ENCODE measurements around the gene TLN1. TPM values are rescaled to one million over a fixed set of nuclear protein-coding genes. Genes with fewer than 3 reads are reported as not detected.

TLN1 gene
- total and polyA plus RNA-seq, 5 donors from 2014 or later, result 33.7 to 277 (median 35.9) TPM

DNA sequence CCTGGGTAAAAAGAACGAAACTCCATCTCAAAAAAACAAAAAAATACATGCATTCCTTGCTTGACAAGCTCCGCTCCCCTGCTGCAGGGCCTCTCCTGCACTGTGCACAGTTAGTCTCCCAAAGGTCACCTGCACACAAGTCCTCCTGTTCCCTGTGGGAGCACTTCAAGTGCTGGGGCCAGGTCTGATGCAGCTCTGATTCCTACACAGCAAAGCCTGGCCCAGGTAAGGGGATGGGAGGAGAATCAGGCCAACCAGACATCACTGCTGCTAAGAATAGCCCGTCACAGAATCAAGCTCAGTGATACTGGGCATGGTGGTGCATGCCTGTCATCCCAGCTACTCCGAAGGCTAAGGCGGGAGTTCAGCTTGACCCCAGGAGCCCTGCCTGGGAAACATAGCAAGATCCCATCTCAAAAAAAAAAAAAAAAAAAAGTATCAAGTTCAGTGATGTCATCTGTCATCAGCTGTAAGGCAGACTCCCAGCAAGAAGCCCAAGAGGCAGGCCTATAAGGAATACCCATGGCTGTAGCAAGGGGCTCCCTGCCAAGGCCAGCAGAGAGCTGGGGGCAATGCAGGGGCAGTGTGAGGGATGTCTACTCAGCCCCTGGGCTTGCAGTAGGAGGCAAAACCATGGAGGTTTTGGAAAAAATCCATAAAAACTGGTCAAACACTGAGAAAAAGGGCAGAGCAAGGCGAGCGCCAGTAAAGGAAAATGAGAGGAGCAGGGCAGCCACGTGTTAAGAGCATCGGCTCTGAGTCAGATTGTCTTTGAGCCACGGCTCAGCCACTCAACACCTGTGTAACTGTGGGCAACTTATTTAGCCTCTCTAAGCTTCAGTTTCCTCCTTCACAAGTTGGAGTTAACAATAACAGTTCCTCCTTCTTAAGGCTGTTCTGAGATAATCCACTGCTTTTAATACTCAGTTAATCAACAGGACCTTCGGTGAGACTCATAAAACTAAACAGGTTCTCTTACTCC is 45.5 kb downstream of the TLN1 start:
- Mint-ChIP-seq H3K27me3 (no peaks in the 10 kb centered on the region), H3K9me3 (no peaks in the 10 kb centered on the region), H3K36me3 (no peaks in the 10 kb centered on the region), H3K27ac (no peak overlapping the region), H3K4me3 (peak overlapping the region in 1 of 4 donors; percentile 15), H3K4me1 (peaks cover 2 to 19% (median 7%) of the 10 kb centered on the region in 4 donors)
- Histone ChIP-seq H3K27ac (ENCODE audit: insufficient read depth, low read length, poor library complexity, severe bottlenecking) (no peak overlapping the region), H3K36me3 (ENCODE audit: control insufficient read depth, insufficient read depth, low read length) (no peaks in the 10 kb centered on the region), H3K4me1 (ENCODE audit: control insufficient read depth, insufficient read depth, low read length, poor library complexity, severe bottlenecking) (peaks cover 15% of the 10 kb centered on the region), H3K9me3 (ENCODE audit: control insufficient read depth in 2 of 2, low read length in 2 of 2) (no peaks in the 10 kb centered on the region), H3K4me3 (ENCODE audit: low read depth, low read length) (no peak overlapping the region), H3K27me3 (ENCODE audit: control insufficient read depth, insufficient read depth, low read length) (no peaks in the 10 kb centered on the region)
- no peak for ATAC-seq (ENCODE audit: low read depth in 2 of 2)
- no peak for DNase-seq

DNA sequence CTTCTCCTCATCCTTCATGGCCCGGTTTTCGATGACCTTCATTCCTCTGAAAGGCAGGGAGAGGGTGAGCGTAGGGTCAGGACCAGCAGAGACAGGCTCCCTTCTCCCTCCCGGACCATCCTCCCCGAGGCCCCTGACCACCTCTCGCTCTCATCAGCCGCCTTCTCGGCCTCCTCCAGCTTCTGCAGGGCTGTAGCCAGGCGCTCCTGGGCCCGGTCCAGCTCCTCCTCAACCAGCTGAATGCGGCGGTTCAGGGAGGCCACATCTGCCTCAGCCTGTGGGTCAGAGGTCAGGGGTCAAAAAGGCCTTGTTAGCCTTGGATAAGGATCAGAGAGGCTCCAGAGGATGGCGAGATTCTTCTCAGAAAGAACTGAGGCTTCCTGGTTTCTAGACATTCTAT is 46.5 kb downstream of the TLN1 start:
- DNase-seq, result no peak
- Histone ChIP-seq H3K36me3 (ENCODE audit: control insufficient read depth, insufficient read depth, low read length) (no peaks in the 10 kb centered on the region), H3K4me1 (ENCODE audit: control insufficient read depth, insufficient read depth, low read length, poor library complexity, severe bottlenecking) (peaks cover 6% of the 10 kb centered on the region), H3K27me3 (ENCODE audit: control insufficient read depth, insufficient read depth, low read length) (no peaks in the 10 kb centered on the region), H3K4me3 (ENCODE audit: low read depth, low read length) (no peak overlapping the region), H3K9me3 (ENCODE audit: control insufficient read depth in 2 of 2, low read length in 2 of 2) (no peaks in the 10 kb centered on the region), H3K27ac (ENCODE audit: insufficient read depth, low read length, poor library complexity, severe bottlenecking) (no peak overlapping the region)
- no peaks in the 10 kb centered on the region for H3K36me3 Mint-ChIP-seq
- H3K4me1 Mint-ChIP-seq, result peaks cover 0 to 13% (median 6%) of the 10 kb centered on the region in 4 donors
- H3K27me3 Mint-ChIP-seq, result no peaks in the 10 kb centered on the region
- no peak for ATAC-seq (ENCODE audit: low read depth in 2 of 2)
- H3K9me3 Mint-ChIP-seq, result no peaks in the 10 kb centered on the region
- no peak overlapping the region for H3K27ac Mint-ChIP-seq
- no peak overlapping the region for H3K4me3 Mint-ChIP-seq

DNA sequence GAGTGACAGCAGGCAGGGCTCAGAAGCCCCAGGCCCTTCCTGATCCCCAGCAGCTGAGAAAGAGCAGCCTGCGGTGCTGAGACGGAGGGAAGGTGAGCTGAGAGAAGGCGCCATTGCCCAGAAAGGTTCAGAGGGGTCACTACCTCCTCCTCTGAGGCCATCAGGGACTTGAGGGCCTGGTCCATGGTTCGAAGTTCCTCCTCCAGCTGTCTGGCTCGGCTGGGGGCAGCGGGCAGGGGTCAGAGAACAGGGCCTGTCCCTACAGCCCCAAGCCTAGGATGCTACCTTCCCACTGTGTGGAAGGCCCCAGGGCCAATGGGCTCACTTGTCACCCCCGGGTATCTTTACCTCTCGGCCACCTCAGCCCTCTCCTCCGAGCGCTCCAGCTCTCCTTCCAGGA is 47.1 kb downstream of the TLN1 start:
- Mint-ChIP-seq H3K27ac (no peak overlapping the region), H3K27me3 (no peaks in the 10 kb centered on the region)
- DNase-seq, result no peak

DNA sequence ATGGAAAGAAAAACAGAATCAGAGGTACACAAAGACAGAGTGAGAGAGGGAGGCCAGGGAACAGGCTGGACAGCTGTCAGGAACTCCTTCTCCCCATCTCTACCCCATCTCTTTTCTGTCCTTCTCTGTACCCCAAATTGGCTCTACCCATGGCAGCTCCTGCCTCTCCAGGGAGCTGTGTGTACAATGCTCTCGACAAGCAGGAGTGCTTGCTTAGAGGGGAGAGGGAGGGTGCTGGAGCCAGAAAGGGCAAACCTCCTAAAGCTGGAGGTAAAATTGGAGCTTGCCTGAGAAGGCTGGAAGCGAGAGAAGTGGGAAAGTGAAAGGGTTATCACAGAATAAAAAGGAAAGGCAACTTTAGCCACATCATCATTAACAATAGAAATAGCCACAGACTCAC is 48.7 kb downstream of the TLN1 start:
- ATAC-seq (ENCODE audit: low read depth in 2 of 2) (no peak), DNase-seq (no peak)
- Mint-ChIP-seq H3K4me1 (peaks cover 0 to 5% (median under 1%) of the 10 kb centered on the region in 4 donors), H3K27me3 (no peaks in the 10 kb centered on the region), H3K36me3 (no peaks in the 10 kb centered on the region), H3K4me3 (no peak overlapping the region), H3K9me3 (no peaks in the 10 kb centered on the region), H3K27ac (peak overlapping the region in 1 of 3 donors; percentile 25)
- Histone ChIP-seq H3K4me3 (ENCODE audit: low read depth, low read length) (no peak overlapping the region), H3K36me3 (ENCODE audit: control insufficient read depth, insufficient read depth, low read length) (no peaks in the 10 kb centered on the region), H3K27me3 (ENCODE audit: control insufficient read depth, insufficient read depth, low read length) (no peaks in the 10 kb centered on the region), H3K27ac (ENCODE audit: insufficient read depth, low read length, poor library complexity, severe bottlenecking) (no peak overlapping the region), H3K4me1 (ENCODE audit: control insufficient read depth, insufficient read depth, low read length, poor library complexity, severe bottlenecking) (no peaks in the 10 kb centered on the region), H3K9me3 (ENCODE audit: control insufficient read depth in 2 of 2, low read length in 2 of 2) (no peaks in the 10 kb centered on the region)

More for the DNA sequence above, 47.1 kb downstream of the TLN1 start:
- Histone ChIP-seq H3K27ac (ENCODE audit: insufficient read depth, low read length, poor library complexity, severe bottlenecking) (no peak overlapping the region), H3K4me3 (ENCODE audit: low read depth, low read length) (no peak overlapping the region), H3K9me3 (ENCODE audit: control insufficient read depth in 2 of 2, low read length in 2 of 2) (no peaks in the 10 kb centered on the region), H3K27me3 (ENCODE audit: control insufficient read depth, insufficient read depth, low read length) (no peaks in the 10 kb centered on the region), H3K4me1 (ENCODE audit: control insufficient read depth, insufficient read depth, low read length, poor library complexity, severe bottlenecking) (peaks cover 2% of the 10 kb centered on the region), H3K36me3 (ENCODE audit: control insufficient read depth, insufficient read depth, low read length) (no peaks in the 10 kb centered on the region)
- Mint-ChIP-seq H3K36me3 (no peaks in the 10 kb centered on the region), H3K9me3 (no peaks in the 10 kb centered on the region), H3K4me3 (no peak overlapping the region), H3K4me1 (peaks cover 0 to 13% (median 6%) of the 10 kb centered on the region in 4 donors)
- ATAC-seq (ENCODE audit: low read depth in 2 of 2), result no peak

DNA sequence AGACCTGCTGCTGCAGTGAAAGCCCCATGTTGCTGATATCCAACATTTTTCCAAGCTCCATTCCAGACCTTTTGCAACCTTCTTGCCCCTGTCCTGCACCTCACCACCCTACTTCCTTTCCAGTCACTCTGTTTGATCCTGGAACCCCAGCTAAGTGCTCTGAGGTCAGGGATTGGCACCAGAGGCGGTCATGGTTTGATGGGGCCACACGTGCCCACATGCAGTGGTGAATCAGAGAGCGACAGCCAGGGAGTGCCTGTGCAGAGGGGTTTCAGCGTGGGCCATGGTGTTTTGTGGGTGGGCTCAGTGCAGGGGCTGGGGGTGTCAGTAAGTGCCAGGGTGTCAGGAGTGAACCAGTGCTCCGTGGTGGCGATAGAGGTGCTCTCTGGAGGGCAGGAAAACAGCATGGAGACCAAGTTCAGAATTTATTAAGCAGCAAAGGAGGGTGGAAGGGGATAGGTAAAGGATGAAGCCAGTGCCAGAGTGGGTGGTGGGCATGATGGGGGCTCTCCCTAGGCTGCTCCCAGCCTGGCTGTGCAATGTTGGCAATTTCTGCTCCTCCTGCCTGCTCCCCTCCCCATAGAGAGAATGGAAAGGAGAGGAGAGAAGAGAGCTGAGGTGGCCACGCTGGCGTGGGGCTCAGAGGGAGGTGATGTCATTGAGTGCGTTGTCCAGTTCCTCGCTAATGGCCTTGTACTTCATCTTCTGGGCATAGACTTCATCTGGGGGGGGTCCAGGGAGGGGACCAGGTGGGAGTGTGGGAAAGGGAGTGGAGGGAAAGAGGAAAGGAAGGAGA is 49.3 kb downstream of the TLN1 start:
- DNase-seq (no peak), ATAC-seq (ENCODE audit: low read depth in 2 of 2) (no peak)
- peaks cover 0 to 3% (median under 1%) of the 10 kb centered on the region in 4 donors for H3K4me1 Mint-ChIP-seq
- Histone ChIP-seq H3K4me1 (ENCODE audit: control insufficient read depth, insufficient read depth, low read length, poor library complexity, severe bottlenecking) (no peaks in the 10 kb centered on the region), H3K9me3 (ENCODE audit: control insufficient read depth in 2 of 2, low read length in 2 of 2) (no peaks in the 10 kb centered on the region), H3K36me3 (ENCODE audit: control insufficient read depth, insufficient read depth, low read length) (no peaks in the 10 kb centered on the region), H3K4me3 (ENCODE audit: low read depth, low read length) (no peak overlapping the region), H3K27me3 (ENCODE audit: control insufficient read depth, insufficient read depth, low read length) (no peaks in the 10 kb centered on the region), H3K27ac (ENCODE audit: insufficient read depth, low read length, poor library complexity, severe bottlenecking) (no peak overlapping the region)
- no peaks in the 10 kb centered on the region for H3K27me3 Mint-ChIP-seq
- no peaks in the 10 kb centered on the region for H3K9me3 Mint-ChIP-seq
- H3K4me3 Mint-ChIP-seq, result peak overlapping the region in 1 of 4 donors; percentile 70
- peak overlapping the region in 2 of 3 donors; percentile 25 to 82 for H3K27ac Mint-ChIP-seq
- no peaks in the 10 kb centered on the region for H3K36me3 Mint-ChIP-seq

DNA sequence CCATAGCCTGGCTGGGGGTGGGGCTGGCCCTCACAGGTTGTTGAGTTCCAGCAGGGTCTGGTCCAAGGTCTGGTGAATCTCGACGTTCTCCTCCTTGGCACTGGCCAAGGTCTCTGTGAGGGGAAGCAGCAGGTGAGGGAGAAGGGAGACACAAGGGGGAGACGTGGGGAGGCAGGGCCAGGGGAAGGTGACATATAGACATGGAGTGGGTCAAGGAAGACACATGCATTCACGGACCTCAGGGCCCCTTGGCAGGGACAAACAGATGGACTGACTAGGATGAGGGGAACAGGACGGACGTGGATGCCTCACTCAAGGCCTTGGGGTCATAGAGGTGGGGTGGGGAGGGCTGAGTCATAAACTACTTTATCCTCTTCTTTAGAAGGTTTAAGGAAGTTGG is 49.9 kb downstream of the TLN1 start:
- DNase-seq, result no peak
- no peak for ATAC-seq (ENCODE audit: low read depth in 2 of 2)
- Histone ChIP-seq H3K9me3 (ENCODE audit: control insufficient read depth in 2 of 2, low read length in 2 of 2) (no peaks in the 10 kb centered on the region), H3K27ac (ENCODE audit: insufficient read depth, low read length, poor library complexity, severe bottlenecking) (no peak overlapping the region), H3K36me3 (ENCODE audit: control insufficient read depth, insufficient read depth, low read length) (no peaks in the 10 kb centered on the region), H3K4me3 (ENCODE audit: low read depth, low read length) (no peak overlapping the region), H3K27me3 (ENCODE audit: control insufficient read depth, insufficient read depth, low read length) (no peaks in the 10 kb centered on the region), H3K4me1 (ENCODE audit: control insufficient read depth, insufficient read depth, low read length, poor library complexity, severe bottlenecking) (no peaks in the 10 kb centered on the region)
- H3K9me3 Mint-ChIP-seq, result no peaks in the 10 kb centered on the region
- peaks cover 6% of the 10 kb centered on the region for H3K27me3 Mint-ChIP-seq
- H3K4me1 Mint-ChIP-seq, result peaks cover 0 to 2% (median 0%) of the 10 kb centered on the region in 4 donors
- no peaks in the 10 kb centered on the region for H3K36me3 Mint-ChIP-seq
- H3K27ac Mint-ChIP-seq, result no peak overlapping the region
- H3K4me3 Mint-ChIP-seq, result no peak overlapping the region

DNA sequence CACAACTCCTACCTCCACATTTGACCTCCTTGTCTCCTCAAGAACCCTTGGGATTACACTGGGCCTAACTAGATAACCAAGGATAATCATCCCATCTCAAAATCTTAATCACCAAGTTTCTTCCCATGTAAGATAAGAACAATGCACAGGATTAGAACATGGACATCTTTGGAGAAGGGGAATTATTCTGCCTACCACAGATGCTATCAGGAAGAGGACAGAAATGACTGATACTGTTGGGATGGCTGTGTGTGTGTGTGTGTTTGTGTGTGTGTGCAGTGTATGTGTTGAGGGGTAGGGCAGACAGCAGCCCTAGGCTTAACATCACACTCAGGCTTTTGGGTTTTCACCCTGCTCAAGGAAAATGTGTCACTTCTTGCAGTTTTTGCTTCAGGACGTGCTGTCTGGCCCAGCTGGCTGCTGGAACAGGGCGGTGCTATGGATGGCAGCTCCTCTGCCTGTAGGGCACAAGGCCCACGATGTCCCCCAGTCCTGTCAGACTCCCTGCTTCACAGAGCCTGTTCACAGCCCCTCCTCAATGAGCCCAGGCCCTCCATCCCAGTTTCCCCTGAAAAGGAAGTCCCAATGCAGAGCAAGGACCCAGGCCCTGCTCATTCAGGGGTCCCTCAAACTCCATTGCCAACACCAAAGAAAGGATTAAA is 50.5 kb downstream of the TLN1 start:
- no peak for DNase-seq
- no peak for ATAC-seq (ENCODE audit: low read depth in 2 of 2)
- H3K36me3 ChIP-seq (ENCODE audit: control insufficient read depth, insufficient read depth, low read length), result no peaks in the 10 kb centered on the region
- no peak overlapping the region for H3K4me3 ChIP-seq (ENCODE audit: low read depth, low read length)
- Mint-ChIP-seq H3K9me3 (no peaks in the 10 kb centered on the region), H3K27ac (peak overlapping the region in 1 of 3 donors; percentile 74), H3K36me3 (no peaks in the 10 kb centered on the region), H3K27me3 (peaks cover 12% of the 10 kb centered on the region), H3K4me1 (peaks cover 0 to 2% (median under 1%) of the 10 kb centered on the region in 4 donors), H3K4me3 (no peak overlapping the region)
- H3K9me3 ChIP-seq (ENCODE audit: control insufficient read depth in 2 of 2, low read length in 2 of 2), result no peaks in the 10 kb centered on the region
- H3K27ac ChIP-seq (ENCODE audit: insufficient read depth, low read length, poor library complexity, severe bottlenecking), result no peak overlapping the region
- H3K27me3 ChIP-seq (ENCODE audit: control insufficient read depth, insufficient read depth, low read length), result no peaks in the 10 kb centered on the region
- no peaks in the 10 kb centered on the region for H3K4me1 ChIP-seq (ENCODE audit: control insufficient read depth, insufficient read depth, low read length, poor library complexity, severe bottlenecking)

Data from CD4-positive, CD25-positive, alpha-beta regulatory T cell (primary cell).